Measurements from ENCODE around the gene CNKSR3.
A peak's percentile ranks its signal among the peaks of the same experiment; 100 is the strongest.
"Not testable (repeated sequence)": the region's sequence is repeated elsewhere in the genome, so short reads cannot be mapped to it uniquely, and the experiment has no call there.

CNKSR3 gene

DNA sequence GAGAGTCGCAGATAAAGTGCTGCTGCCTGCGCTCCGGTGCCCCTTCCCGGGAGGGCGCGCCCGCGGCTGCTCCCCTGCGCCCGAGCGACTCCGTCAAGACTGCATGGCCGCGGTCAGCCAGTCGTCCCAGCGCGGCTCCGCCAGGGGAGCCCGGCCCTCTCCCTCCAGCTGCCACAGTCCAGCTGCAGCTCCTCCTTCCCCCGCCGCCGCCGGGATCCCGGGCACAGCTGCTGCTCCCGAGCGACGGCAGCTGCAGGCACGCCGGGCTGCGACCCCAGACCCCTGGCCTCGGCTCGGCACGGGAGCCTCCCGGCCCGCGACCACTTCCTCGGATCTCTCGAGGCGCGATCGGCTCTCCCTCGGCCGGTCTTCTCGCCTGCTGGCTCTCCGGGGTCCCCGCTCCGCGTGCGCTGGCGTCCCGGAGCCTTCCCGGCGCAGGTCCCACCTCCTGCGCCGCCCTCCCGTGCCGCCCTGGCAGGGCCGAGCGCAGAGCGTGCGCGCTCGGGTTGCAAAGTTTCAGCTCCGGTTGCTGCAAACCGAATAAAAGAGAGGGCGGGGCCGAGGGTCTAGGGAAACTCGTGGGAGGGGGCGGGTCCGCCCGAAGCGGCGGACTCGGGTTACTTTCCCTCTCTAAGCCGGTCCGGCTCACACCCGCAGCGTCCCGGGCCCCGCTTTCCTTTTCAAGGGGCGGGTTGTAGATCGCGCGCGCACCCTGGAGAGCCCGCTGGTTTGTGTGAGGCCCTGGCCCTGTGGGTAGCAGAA is at the start of gene CNKSR3:
Gene CNKSR3 (minus strand): TSS at position 542 of the 762 bp plus-strand sequence. CDS start 571 bp downstream, outside the sequence.
- DNase-seq = peak; percentile 51

DNA sequence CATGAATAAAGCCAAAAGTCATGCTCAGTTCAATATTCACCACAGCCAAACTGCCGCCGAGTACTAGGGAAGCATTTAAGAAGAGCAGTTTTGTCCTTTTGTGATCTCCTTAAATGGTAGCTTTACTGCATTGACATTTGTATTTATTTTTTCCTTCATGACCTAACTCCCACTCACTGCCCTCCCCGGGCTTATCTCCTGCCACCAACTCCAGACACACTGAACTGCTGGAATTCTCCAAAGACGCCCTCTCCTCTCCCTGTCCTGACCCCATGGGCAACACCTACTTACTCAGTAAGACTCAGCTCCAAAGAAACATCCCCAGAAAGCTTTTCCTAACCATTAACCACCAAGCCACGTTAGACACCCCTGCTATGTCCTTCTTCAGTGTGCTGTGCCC is 48.5 kb upstream of the CNKSR3 start:
- DNase-seq = no peak

DNA sequence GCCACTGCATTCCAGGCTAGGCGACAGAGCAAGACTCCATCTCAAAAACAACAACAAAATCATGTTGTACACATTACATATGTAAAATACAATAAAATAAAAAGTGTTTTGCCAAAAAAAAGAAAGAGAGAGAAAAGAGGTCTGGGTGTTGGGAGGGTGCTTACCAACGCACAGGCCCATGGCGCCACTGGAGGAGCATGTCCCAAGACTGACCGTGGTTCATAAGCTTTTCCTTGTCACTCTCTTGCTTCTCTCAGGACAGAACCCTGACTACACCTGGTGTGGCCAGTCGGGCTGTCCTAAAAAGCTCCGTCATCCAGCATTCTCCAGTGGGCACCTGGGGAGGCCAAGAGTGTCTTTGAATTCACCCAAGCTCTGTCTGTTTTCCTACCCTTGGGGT is 48.0 kb upstream of the CNKSR3 start:
- no peak for DNase-seq

DNA sequence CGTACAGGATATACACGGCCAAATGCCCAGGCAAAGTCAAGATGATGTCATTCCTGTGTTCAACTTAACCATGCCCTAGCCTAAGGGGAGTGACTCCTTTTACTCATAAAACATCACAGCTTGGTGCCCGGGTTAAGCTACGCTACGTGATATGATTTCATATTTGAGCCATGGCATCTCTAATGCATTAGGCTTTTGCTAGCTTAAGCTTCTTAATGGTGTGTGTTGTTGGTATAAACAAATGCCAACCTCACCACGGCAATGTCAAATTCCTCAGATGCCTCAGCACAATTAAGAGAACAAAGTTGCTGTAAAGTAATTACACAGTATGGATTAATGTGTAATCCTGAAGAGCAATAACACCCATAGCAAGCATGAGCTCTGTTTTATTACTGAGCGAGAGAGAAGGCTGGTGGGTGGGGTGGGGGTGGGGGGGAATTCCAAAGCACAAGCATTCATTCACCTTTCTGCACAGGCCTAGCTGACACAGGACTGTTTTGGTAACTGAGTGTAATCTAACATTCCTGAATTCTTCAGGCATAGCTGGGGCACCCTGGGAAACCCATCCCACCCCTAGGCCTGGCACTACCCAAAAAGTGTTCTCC is 44.7 kb upstream of the CNKSR3 start:
- DNase-seq = no peak

DNA sequence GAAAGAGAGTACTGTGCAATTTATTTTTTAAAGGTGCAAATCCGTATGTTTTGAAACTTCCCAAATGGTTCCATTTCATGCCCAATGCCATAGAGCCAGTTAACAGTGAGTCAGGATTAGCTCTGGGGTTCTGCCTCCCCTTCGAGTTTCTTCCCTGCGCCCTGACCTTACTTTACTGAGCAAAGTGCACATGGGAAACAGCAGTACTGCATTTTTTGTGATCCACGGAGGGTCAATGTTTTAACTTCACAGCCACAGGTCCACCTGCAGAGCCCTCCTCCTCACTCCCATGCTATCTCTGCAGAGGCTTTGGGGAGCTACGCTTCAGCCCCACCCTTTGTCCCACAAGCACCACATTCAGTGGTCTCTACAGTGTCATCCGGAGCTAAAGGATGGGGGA is 44.0 kb upstream of the CNKSR3 start:
- no peak for DNase-seq

DNA sequence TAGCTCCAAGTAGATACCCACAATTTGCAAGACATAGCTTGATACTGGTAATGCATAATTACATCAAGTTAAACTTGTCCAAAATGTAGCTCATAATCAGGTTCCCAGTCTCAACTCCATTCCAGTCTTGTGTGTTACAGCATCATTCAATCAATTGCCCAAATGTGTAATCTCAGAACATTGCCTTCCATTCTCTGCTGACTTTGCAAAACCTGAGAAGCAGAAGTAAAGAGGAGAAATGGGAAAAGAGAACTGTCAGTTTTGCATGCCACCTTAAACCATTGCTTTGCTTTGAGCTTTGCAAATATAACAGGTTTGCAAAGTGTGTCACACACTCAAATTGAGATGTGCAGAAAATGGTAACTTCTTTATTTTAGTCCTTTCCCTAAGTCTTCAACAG is 40.3 kb upstream of the CNKSR3 start:
- DNase-seq = no peak

DNA sequence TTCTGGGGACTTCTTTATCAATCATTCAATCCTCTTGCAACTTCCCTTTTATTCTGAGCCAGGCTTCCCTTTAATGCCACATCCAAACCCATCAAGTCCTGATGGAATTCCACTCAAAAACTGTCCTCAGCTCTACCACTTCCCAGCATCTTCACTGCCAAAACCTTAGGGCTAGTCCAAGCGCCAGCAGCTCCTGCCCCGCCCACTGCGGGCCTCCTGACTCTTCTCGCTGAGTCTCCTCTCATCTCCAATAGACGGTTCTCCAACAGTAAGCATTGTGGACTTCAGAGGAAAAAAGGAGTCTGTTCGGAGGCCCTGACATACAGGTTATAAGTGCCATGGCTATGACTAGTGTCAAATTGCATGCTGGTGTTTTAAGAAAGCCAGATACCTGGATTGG is 38.7 kb upstream of the CNKSR3 start:
- DNase-seq = no peak

DNA sequence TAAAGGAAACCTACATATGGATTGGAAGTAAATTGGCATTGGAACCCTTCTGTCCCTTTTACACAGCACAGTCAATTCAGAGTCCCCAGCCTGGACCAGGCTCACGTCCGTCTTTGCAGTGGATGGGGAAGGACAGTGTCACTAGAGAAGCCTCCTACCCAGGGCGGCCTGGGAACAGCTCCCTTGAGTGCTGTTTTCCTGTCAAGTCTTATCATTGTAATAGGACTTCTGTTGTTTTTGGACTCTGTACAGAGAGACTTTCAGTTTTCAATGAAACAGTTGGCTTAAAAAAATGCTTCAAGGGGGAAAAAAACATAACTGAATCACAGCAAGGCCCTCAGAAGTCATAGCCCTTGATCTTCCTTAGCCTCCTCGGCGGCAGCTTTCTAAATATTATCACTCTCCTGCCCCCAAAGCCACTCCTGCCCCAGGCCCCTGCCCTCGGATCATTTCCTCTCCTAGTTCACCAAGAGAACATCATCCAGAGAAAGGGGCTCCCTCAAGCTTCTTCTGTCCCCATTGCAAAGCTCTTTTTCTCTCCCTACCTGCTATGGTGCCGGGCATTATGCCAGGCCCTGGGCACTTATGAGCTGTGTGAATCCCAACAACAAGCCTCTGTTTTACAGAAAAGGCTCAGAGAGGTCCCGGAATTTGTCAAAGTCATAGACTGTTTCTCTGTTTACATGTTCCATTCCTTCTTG is 37.8 kb upstream of the CNKSR3 start:
- no peak for DNase-seq

DNA sequence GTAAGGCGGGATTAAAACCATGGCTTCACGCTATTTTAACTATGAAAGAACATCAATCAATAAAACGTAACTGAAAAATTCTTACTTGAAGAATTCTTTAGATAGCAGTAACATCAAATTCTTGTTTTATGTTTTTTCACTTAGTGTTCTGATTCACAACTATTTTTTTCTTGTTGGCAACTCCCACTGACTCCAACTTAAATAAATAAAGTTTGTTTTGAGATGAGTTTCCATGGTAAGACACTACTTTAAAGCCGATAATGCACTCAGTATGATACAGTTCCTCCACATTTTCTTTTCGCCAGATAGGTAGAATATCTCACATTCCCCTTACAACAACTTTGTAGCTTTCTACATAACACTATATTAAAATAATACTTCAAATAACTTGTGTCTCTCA is 33.1 kb upstream of the CNKSR3 start:
- DNase-seq = no peak

DNA sequence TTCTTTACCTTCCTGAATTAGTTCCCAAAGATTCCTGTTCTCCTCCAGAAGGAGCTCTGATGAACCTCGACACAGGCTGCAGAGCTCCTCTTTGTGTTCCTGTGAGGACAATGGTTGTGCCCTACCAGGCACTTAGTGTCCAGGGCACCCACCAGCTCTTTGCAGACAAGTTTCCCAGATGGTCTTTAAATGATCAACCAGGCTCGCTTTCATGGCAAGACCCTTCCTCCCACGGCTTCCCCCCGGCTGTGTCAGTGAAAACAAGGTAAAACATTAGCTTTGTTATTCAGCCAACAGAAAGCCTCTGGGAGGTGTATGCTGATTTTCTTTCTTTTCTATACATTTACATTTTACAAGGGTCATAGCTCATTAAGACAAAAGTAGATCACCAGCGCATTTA is 32.3 kb upstream of the CNKSR3 start:
- no peak for DNase-seq

DNA sequence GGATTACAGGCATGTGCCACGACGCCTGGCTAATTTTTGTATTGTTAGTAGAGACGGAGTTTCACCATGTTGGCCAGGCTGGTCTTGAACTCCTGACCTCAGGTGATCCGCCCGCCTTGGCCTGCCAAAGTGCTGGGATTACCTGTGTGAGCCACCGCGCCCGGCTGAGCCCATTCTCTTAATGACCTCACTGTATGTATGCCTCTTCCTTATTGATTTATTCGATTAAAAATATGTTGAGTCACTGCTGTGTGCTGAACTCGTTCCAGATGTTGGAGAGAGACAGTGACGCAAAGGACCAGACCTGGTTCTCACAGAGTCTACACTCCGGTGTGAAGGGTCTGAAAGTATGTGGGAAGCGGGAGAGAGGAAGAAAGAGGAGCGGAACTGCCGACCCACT is 31.4 kb upstream of the CNKSR3 start:
- DNase-seq = not testable (repeated sequence)

DNA sequence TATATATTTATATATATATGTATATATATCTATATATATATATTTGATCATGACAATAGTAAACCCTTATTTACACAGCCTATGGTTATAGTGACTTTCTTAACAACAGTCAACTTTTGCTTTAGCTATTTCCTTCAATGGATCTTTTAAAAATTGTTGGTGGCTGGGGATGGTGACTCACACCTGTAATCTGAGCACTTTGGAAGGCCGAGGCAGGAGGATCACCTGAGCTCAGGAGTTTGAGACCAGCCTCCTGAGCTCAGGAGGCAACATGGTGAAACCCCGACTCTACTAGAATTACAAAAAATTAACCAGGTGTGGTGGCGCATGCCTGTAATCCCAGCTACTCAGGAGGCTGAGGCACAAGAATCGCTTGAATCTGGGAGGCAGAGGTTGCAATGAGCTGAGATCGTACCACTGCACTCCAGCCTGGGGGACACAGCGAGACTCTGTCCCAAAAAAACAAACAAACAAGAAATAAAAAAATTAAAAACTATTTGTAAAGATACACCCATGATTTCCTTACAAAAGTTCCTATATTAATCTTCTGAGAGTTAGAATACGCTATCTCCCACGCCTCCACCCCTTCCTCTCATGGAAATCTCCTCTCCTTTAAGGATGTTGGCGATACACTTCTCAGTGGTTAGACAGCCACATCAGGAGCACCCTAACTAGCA is 29.2 kb upstream of the CNKSR3 start:
- DNase-seq = no peak

DNA sequence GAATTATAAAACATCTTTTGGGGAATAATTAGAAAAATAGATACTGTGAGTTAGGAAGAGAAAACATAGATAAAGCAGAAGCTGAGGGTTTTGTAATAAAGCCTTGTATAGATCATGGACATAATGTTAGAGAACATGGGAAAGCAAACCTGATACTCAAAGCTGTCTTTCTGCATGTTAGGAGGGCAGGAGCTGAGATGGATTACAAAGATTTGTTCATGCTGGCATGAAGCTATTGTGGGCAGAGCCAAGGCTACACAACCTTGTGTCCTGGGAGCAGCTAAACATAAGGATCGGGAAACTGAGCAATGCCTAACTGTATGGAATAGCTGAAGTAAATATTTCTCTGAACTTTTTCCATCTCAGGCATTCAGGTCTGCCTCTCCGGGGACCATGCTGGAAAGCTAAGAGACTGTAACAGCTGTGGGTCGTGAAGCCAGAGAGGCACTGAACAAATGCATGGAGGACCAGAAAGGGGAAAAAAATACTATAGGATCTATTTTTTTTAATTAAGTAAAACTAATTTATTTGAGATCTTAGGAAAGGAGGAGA is 28.2 kb upstream of the CNKSR3 start:
- DNase-seq = no peak

DNA sequence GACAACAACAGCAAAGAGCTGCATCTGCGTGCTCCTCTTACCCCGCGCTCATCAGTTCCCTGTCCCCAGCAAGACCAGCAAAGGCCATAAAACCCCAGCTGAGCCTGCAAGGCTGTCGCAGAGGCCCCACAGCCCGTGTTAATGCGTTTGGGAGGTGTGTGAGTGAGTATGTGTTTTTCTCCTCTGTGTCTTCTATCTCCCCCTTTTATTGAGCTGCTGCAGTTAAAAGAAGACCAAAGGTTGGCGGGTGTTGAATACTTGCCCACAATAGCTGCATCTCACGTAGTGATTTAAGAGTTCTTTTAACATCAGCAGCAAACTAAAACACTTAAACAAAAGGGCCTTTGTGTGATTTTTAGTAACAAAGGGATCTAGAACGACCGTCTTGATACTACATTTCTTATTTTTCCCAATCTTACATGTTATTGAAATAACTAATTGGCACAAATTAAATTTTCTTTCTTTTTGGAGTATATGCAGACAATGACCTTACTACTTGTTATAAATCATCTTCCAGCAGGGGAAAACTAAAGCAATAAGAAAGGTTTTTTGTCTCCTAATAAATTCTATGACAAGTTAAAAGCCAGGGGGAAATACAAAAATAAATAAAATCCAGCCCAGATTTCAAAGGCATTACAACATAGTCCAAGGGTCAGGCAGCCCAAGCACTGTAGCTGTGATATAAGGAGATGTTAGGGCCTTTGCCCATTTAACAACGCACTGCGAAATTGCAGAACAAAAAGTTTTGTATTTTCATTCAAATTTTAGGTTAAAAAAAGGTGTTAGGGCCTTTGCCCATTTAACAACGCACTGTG is 27.2 kb upstream of the CNKSR3 start:
- no peak for DNase-seq

DNA sequence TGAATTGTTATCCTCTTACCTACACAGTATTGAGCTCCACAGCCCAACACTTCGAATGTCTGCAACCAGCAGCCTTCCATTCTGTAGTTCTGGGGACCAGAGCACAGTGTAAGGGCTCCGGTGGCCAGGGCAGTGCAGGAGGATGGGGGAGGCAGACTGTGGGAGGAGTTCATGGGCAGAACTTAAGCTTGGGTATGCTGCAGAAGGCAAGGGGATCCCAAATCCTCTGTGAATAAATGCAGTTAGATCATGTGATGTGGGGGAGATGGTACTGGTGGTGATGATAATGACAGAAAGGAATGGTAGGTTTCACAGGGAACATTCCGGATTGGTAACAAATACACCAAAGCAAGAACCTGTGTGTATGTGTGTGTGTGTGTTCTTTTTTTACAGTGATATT is 26.5 kb upstream of the CNKSR3 start:
- DNase-seq = no peak

DNA sequence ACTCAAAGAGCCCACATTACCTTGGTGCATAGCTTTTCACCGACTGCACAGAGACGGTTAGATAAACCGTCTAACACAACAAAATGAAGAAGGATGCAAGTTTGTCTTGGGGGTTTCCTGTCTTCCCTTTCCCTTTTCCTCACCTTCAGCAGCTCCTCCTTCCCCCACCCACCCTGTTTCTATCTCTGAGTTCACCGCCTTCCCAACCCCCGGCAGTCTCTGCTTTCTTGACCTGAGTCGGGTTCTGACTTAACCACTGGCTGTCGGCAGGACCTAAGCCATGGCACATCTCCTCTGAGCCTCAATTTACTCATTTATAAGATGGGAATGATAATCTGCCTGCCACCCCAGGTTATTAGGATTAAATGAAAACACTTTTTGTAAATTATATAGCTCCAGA is 25.8 kb upstream of the CNKSR3 start:
- DNase-seq = no peak

DNA sequence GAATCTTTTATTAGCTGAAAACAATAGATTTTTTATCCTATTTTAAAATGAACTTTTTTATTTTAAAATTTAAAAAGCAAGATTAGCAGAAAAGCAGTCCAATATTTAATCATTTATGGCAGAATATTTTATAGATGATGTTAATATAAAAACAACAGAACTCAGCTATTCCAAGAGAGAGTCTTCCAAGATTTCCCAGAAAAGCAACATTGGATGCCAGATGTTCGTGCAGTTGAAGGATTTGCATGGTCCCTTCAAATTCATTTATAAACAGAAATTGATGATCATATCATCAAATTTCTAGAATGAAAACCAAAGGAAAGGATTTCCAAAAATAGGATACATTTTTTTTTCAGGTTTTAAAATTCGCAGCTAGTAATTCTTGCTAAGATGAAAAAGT is 25.4 kb upstream of the CNKSR3 start:
- DNase-seq = no peak

DNA sequence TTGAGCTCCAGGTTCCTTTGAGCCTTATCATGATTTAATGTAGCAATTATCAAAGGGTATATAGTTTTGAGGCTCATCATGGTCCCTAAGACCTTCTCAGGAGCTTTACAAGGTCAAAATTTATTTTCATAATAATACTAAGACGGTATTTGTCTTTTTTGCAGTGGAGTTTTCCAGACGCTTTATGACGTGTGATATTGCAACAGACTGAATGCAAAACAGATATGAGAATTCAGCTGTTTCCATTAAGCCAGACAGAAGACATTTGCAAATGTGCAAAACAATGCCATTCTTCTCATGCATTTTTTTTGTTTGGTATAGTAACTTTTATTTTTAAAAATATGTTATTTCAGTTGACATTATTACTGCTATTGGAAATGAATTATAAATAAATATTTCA is 24.7 kb upstream of the CNKSR3 start:
- no peak for DNase-seq

DNA sequence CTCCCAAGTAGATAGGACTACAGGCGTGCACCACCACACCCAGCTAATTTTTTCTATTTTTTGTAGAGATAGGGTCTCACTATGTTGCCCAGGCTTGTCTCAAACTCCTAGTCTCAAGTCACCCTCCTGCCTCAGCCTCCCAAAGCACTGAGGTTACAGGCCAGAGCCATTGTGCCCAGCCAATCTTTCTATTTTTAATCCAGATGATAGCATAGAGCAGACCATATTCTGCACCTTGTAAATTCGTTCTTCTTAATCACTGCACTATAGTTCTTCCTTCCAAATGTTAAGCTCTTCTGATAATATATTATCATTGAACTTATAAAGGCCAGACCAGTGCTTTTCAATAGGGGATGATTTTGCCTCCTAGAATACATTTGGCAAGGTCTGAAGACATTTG is 24.0 kb upstream of the CNKSR3 start:
- DNase-seq = no peak

DNA sequence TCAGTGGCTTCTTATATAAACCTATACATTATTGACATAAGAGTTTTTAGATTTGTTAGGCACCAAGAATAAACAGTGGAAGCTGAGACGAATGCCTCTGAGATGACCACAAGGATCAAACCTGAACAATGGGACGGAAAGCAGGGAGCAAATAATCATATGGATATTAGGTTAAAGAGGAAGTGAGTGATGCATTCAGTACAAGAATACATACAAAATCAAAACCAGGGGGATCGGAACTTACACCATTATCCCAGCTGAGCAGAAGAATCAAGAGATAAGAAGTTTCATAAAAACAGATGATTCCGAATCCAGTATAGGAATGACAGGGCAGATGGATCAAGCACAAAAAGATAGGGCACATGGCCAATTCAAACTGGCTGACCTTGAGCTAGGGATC is 21.9 kb upstream of the CNKSR3 start:
- DNase-seq = no peak

DNA sequence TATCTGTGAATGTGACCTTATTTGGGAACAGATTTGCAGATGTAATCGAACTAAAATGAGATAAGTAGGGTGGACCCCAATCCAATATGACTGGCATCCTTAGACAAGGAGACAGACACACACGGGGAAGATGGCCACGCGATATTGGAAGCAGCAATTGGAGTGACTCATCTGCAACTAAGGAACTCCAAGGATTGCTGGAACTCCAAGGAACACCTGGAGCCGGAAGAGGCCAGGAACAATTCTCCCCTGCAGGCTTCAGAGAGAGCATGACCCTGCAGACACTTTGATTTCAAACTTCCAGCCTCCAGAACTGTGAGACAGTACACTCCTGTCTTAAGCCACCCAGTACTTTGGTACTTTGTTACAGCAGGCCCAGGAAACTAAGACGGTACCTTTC is 19.5 kb upstream of the CNKSR3 start:
- DNase-seq = no peak

DNA sequence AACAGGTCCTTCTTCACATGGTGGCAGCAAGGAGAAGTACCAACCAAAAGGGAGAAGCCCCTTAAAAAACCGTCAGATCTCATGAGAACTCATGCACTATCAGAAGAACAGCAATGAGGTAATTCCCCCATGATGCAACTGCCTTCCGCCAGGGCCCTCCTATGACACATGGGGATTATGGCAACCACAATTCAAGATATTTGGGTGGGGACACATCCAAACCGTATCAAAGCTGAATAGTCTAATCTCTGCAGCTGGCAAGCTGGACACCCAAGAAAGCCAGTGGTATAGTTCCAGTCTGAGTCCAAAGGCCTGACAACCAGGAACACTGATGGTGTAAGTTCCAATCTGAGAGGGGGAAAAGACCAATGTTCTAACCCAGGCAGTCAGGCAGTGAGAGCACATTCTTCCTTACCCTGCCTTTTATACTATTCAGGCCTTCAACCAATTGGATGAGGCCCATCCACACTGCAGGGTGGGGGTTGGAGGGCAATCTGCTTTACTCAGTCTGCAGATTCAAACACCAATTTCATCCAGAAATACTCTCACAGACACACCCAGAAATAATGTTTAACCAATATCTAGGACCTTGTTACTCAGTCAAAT is 17.9 kb upstream of the CNKSR3 start:
- DNase-seq = no peak
